Dedifferentiated amniotic fluid mesenchymal stem cell (primary cell): Measurements from ENCODE around the gene MAD2L1BP.

Experiments used
- DNase-seq: peaks from one replicate; pipeline ENCODE4 v3.0.0-alpha.2; 2016; ENCODE audit errors: extremely low spot score

MAD2L1BP gene

GRCh38 chr6:43683708-43684455, 48.2 kb downstream of the MAD2L1BP start:
- no peak for DNase-seq

- no peak for DNase-seq
Observed at GRCh38 chr6:43687079-43687436, 51.4 kb downstream of the MAD2L1BP start.

GRCh38 chr6:43687437-43688347, 52.1 kb downstream of the MAD2L1BP start, which contains the start of gene MRPS18A:
MRPS18A (minus strand) TSS chr6:43687791; CDS start chr6:43687779, 12 bp downstream.
- DNase-seq, result peak; percentile 75

GRCh38 chr6:43689421-43689820, 53.8 kb downstream of the MAD2L1BP start:
- DNase-seq, result no peak
